CD4-positive, alpha-beta memory T cell (primary cell): ENCODE data around the gene SRMS. TPM values are rescaled to one million over a fixed set of nuclear protein-coding genes. Genes with fewer than 3 reads are reported as not detected.
A peak's percentile ranks its signal among the peaks of the same experiment; 100 is the strongest.

Experiments
- CTCF ChIA-PET: fragments of 350-600 bp; sonication (Branson Sonifier 250); formaldehyde crosslinking; loops from one replicate; lab custom pipeline; 2021; ENCODE audit warnings: inconsistent platforms; ENCODE audit not compliant: partially characterized antibody; lab: Charles Lee
- POLR2A ChIA-PET: fragments of 350-600 bp; sonication (Branson Sonifier 250); formaldehyde crosslinking; loops from one replicate; lab custom pipeline; 2021; ENCODE audit not compliant: partially characterized antibody; lab: Charles Lee
- DNase-seq, 5 donors: peaks; one replicate each; pipeline versions ENCODE4 v3.0.0 to v3.0.0-alpha.2; 2020 to 2022; ENCODE audit warnings: mixed read lengths in 1 of 5
- H3K27ac ChIP-seq: one replicate; pipeline ENCODE4 v1.7.0; 2013; ENCODE audit warnings: low read depth, low read length
- H3K27me3 ChIP-seq: 2 replicates; pipeline ENCODE4 v1.7.0; 2013; ENCODE audit warnings: mild to moderate bottlenecking, low read length, moderate library complexity; ENCODE audit not compliant: insufficient read depth
- H3K36me3 ChIP-seq: 2 replicates; pipeline ENCODE4 v1.7.0; 2013; ENCODE audit warnings: mild to moderate bottlenecking, low read length, moderate library complexity; ENCODE audit not compliant: insufficient read depth
- H3K4me1 ChIP-seq: 2 replicates; pipeline ENCODE4 v1.7.0; 2013; ENCODE audit warnings: mild to moderate bottlenecking, low read length, moderate library complexity; ENCODE audit not compliant: insufficient read depth
- H3K4me3 ChIP-seq, 2 donors: one replicate each; pipeline ENCODE4 v1.7.0; 2013; ENCODE audit warnings: low read length in 2 of 2, mild to moderate bottlenecking in 1 of 2
- H3K9me3 ChIP-seq, 2 donors: one replicate each; pipeline ENCODE4 v1.7.0; 2013; ENCODE audit warnings: low read length in 2 of 2, control low read depth in 1 of 2; ENCODE audit not compliant: control insufficient read depth in 1 of 2
- H3K27ac Mint-ChIP-seq, 7 donors: one replicate each; pipeline ENCODE4 v1.8.0; 2020 to 2021; ENCODE audit warnings: mixed read lengths in 7 of 7, mild to moderate bottlenecking in 6 of 7, inconsistent platforms in 3 of 7, moderate library complexity in 3 of 7
- H3K27me3 Mint-ChIP-seq, 2 donors: one replicate each; pipeline ENCODE4 v1.8.0; 2020 to 2021; ENCODE audit warnings: mixed read lengths in 2 of 2
- H3K36me3 Mint-ChIP-seq, 2 donors: one replicate each; pipeline ENCODE4 v1.8.0; 2020 to 2021; ENCODE audit warnings: mixed read lengths in 2 of 2, inconsistent platforms in 1 of 2, mild to moderate bottlenecking in 1 of 2
- H3K4me1 Mint-ChIP-seq, 4 donors: one replicate each; pipeline ENCODE4 v1.8.0; 2020 to 2021; ENCODE audit warnings: mixed read lengths in 4 of 4, mild to moderate bottlenecking in 1 of 4
- H3K4me3 Mint-ChIP-seq, 8 donors: one replicate each; pipeline ENCODE4 v1.8.0; 2020 to 2021; ENCODE audit warnings: mixed read lengths in 8 of 8, mild to moderate bottlenecking in 7 of 8, moderate library complexity in 6 of 8, inconsistent platforms in 3 of 8
- H3K9me3 Mint-ChIP-seq, 8 donors: one replicate each; pipeline ENCODE4 v1.8.0; 2020 to 2021; ENCODE audit warnings: mixed read lengths in 8 of 8, mild to moderate bottlenecking in 5 of 8, inconsistent platforms in 3 of 8, moderate library complexity in 1 of 8
- intact Hi-C: fragments of 100-400 bp; cut with micrococcal nuclease; formaldehyde crosslinking; loops from one replicate; pipeline ENCODE4 v1.15.1; 2023
- polyA plus RNA-seq, 2 donors: library from polyadenylated mRNA; unstranded; fragments of 300-500 nt; fragmentation: Illumina TruSeq; gene quantifications; one replicate each; pipeline ENCODE4 v1.2.3, GENCODE V29; 2021
- total RNA-seq, 2 experiments: library from RNA; stranded (reverse); gene quantifications; one replicate each; pipeline ENCODE4 v1.2.3, GENCODE V29; 2021

Gene SRMS
- total and polyA plus RNA-seq, 4 experiments from 2014 or later, result not detected

DNA sequence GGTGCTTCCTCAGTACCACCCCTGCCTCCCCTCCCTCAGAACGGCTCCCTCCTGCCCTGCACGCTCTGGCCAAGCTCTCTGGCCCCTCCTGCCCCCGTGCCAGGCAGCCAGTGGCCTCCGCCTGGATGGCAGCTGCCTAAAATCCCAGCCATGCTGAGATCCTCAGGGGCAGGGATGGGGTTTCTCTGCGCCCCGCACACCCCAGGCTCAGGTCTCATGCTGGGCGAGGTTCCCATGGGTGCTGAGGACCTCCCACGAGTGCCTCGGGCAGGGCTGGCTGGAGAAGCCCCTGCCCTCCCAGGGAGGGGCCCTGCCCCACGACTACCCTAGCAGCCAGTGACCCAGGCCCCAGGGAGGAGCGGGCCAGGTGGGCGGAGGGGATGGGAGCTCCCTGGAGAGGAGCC lies 13.1 kb downstream of the SRMS start:
- H3K9me3 ChIP-seq, result no peaks in the 10 kb centered on the region
- peaks cover 0 to 3% of the 10 kb centered on the region in 2 donors for H3K27me3 Mint-ChIP-seq
- ChIA-PET POLR2A (interaction anchor here (6.6 kb wide), 1 partner anchor 12 kb away, joined by 84 read pairs; the partner anchor contains the start of gene PPDPF), CTCF (no interaction called here)
- peaks cover 27% of the 10 kb centered on the region for H3K4me1 ChIP-seq
- intact Hi-C loops, result no loop called here
- no peak overlapping the region for H3K4me3 Mint-ChIP-seq
- DNase-seq, result peak in 1 of 5 donors; percentile 14
- H3K27ac ChIP-seq, result no peak overlapping the region
- H3K36me3 ChIP-seq, result no peaks in the 10 kb centered on the region
- H3K4me3 ChIP-seq, result no peak overlapping the region
- no peaks in the 10 kb centered on the region for H3K36me3 Mint-ChIP-seq
- H3K27me3 ChIP-seq, result no peaks in the 10 kb centered on the region
- peaks cover 0 to 24% (median 6%) of the 10 kb centered on the region in 4 donors for H3K4me1 Mint-ChIP-seq
- no peaks in the 10 kb centered on the region for H3K9me3 Mint-ChIP-seq
- peak overlapping the region in 1 of 7 donors; percentile 12 for H3K27ac Mint-ChIP-seq

- Mint-ChIP-seq H3K27ac (no peak overlapping the region), H3K9me3 (no peaks in the 10 kb centered on the region), H3K36me3 (no peaks in the 10 kb centered on the region), H3K4me3 (no peak overlapping the region), H3K27me3 (peaks cover 0 to 3% of the 10 kb centered on the region in 2 donors), H3K4me1 (peaks cover 2 to 24% (median 6%) of the 10 kb centered on the region in 4 donors)
- H3K36me3 ChIP-seq, result no peaks in the 10 kb centered on the region
- ChIA-PET POLR2A (interaction anchor here (6.6 kb wide), 1 partner anchor 11 kb away, joined by 84 read pairs; the partner anchor contains the start of gene PPDPF), CTCF (no interaction called here)
- H3K27ac ChIP-seq, result no peak overlapping the region
- peak in 1 of 5 donors; percentile 9 for DNase-seq
- intact Hi-C loops, result no loop called here
- no peak overlapping the region for H3K4me3 ChIP-seq
- H3K9me3 ChIP-seq, result no peaks in the 10 kb centered on the region
- no peaks in the 10 kb centered on the region for H3K27me3 ChIP-seq
- H3K4me1 ChIP-seq, result peaks cover 24% of the 10 kb centered on the region
These were observed 13.6 kb downstream of the SRMS start for GRCh38 chr20:63533871-63534393.

- peak in 1 of 5 donors; percentile 10 for DNase-seq
- Histone ChIP-seq H3K9me3 (no peaks in the 10 kb centered on the region), H3K27me3 (no peaks in the 10 kb centered on the region), H3K36me3 (no peaks in the 10 kb centered on the region), H3K4me3 (no peak overlapping the region), H3K4me1 (peaks cover 18% of the 10 kb centered on the region), H3K27ac (no peak overlapping the region)
- intact Hi-C loops, result no loop called here
- Mint-ChIP-seq H3K4me1 (peaks cover 5 to 22% (median 7%) of the 10 kb centered on the region in 4 donors), H3K27me3 (peaks cover 0 to 3% of the 10 kb centered on the region in 2 donors), H3K9me3 (no peaks in the 10 kb centered on the region), H3K36me3 (no peaks in the 10 kb centered on the region), H3K4me3 (no peak overlapping the region), H3K27ac (peak overlapping the region in 1 of 7 donors; percentile 32)
- ChIA-PET POLR2A (interaction anchor here (0.9 kb wide), 1 partner anchor 13 kb away, joined by 3 read pairs; the partner anchor contains the start of gene PPDPF), CTCF (no interaction called here)
These were observed 14.2 kb downstream of the SRMS start for GRCh38 chr20:63533388-63533787.

- no peaks in the 10 kb centered on the region for H3K36me3 Mint-ChIP-seq
- Histone ChIP-seq H3K4me1 (peaks cover 10% of the 10 kb centered on the region), H3K27me3 (no peaks in the 10 kb centered on the region), H3K4me3 (no peak overlapping the region), H3K9me3 (no peaks in the 10 kb centered on the region), H3K27ac (no peak overlapping the region), H3K36me3 (no peaks in the 10 kb centered on the region)
- H3K27ac Mint-ChIP-seq, result peak overlapping the region in 1 of 7 donors; percentile 32
- peak in 1 of 5 donors; percentile 32 for DNase-seq
- intact Hi-C loops, result no loop called here
- ChIA-PET POLR2A (interaction anchor here (0.9 kb wide), 1 partner anchor 12 kb away, joined by 3 read pairs; the partner anchor contains the start of gene PPDPF), CTCF (no interaction called here)
- peaks cover 0 to 3% of the 10 kb centered on the region in 2 donors for H3K27me3 Mint-ChIP-seq
- H3K9me3 Mint-ChIP-seq, result no peaks in the 10 kb centered on the region
- H3K4me3 Mint-ChIP-seq, result no peak overlapping the region
- peaks cover 5 to 18% (median 7%) of the 10 kb centered on the region in 4 donors for H3K4me1 Mint-ChIP-seq
These were observed 15.0 kb downstream of the SRMS start for GRCh38 chr20:63532449-63532971.

DNA sequence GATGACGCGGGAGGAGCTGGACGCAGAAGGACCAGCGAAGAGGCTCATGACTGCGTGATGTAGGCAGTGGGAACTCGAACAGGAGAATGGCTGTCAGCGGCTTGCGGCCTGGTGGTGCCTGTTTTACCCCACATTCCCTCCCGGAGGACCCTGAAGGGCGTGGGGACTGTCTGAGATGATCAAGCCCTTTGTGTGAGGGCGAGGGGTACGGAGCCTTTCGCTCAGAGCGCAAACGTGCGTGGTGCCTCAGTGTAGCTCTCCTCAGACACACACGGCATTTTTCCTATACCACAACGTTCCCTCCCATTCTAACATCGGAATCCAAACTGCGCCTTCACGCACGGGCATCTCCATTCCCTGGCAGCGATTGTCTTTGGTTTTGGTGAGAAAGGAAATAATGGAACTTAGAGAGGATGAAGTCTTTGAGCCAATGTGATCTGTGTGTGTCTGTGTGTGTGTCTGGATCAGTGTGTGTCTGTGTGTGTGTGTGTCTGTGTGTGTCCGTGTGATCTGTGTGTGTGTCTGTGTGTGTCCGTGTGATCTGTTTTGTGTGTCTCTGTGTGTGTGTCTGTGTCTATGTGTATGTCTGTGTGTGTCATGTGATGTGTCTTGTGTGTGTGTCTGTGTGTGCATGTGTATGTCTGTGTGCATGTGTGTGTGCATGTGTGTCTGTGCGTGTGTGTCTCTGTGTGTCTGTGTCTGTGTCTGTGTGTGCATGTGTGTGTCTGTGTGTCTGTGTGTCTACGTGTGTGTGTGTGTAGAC lies 15.7 kb downstream of the SRMS start:
- H3K27ac ChIP-seq, result no peak overlapping the region
- H3K9me3 ChIP-seq, result no peaks in the 10 kb centered on the region
- Mint-ChIP-seq H3K36me3 (no peaks in the 10 kb centered on the region), H3K27ac (peak overlapping the region in 3 of 7 donors; percentile 26 to 74 (median 59)), H3K4me3 (peak overlapping the region in 2 of 8 donors; percentile 13 to 24), H3K4me1 (peaks cover 4 to 13% (median 6%) of the 10 kb centered on the region in 4 donors), H3K27me3 (peaks cover 0 to 3% of the 10 kb centered on the region in 2 donors), H3K9me3 (no peaks in the 10 kb centered on the region)
- no peak overlapping the region for H3K4me3 ChIP-seq
- ChIA-PET POLR2A (interaction anchor here (0.8 kb wide), 1 partner anchor 11 kb away, joined by 3 read pairs; no protein-coding TSS in a partner anchor), CTCF (no interaction called here)
- peak in 1 of 5 donors; percentile 29 for DNase-seq
- H3K27me3 ChIP-seq, result no peaks in the 10 kb centered on the region
- peaks cover 3% of the 10 kb centered on the region for H3K4me1 ChIP-seq
- H3K36me3 ChIP-seq, result no peaks in the 10 kb centered on the region
- intact Hi-C loops, result no loop called here

DNA sequence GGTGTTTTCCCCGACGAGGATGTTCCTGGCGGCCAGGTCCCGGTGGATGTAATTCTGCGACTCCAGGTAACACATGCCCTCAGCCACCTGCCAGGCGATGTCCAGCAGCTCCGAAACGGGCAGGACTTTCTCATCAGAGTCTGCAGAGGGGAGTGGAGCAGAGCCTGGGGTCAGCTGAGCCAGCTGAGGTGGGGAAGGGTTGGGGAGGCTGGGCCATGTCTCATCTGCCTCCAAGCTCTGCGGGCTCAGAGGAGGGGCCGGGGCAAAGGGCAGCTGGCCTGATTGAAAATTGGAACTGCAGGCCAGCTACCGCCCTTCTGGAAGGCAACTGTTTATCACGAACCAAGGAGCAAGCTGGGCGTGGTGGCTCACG lies 16.8 kb downstream of the SRMS start:
- no peaks in the 10 kb centered on the region for H3K4me1 ChIP-seq
- no peak overlapping the region for H3K27ac ChIP-seq
- no peaks in the 10 kb centered on the region for H3K9me3 Mint-ChIP-seq
- CTCF ChIA-PET, result interaction anchor here (0.7 kb wide), 1 partner anchor 1388 kb away, joined by 3 read pairs; no protein-coding TSS in a partner anchor
- no peaks in the 10 kb centered on the region for H3K36me3 Mint-ChIP-seq
- H3K4me3 Mint-ChIP-seq, result peak overlapping the region in 1 of 8 donors; percentile 2
- H3K4me1 Mint-ChIP-seq, result peaks cover 4 to 12% (median 6%) of the 10 kb centered on the region in 4 donors
- no peak overlapping the region for H3K4me3 ChIP-seq
- peaks cover 0 to 3% of the 10 kb centered on the region in 2 donors for H3K27me3 Mint-ChIP-seq
- H3K27me3 ChIP-seq, result no peaks in the 10 kb centered on the region
- no peak overlapping the region for H3K27ac Mint-ChIP-seq
- DNase-seq, result peak in 1 of 5 donors; percentile 13
- intact Hi-C loops, result no loop called here
- no peaks in the 10 kb centered on the region for H3K9me3 ChIP-seq
- no peaks in the 10 kb centered on the region for H3K36me3 ChIP-seq
- POLR2A ChIA-PET, result interaction anchor here (0.8 to 1.0 kb wide), 2 partner anchors 10 kb away, joined by 3 read pairs; partner anchors contain the start of gene PPDPF
